SK-N-MC (cell line): ENCODE results near the gene DAPK1.
A peak's percentile ranks its signal among the peaks of the same experiment; 100 is the strongest.

Source experiments
- DNase-seq: peaks from one replicate; pipeline ENCODE4 v3.0.0-alpha.2; 2011; ENCODE audit warnings: low read depth, low spot score
- H3K27ac ChIP-seq: fragments of 200-600 bp; sonication (generic); 2 replicates; pipeline ENCODE4 v1.5.1; 2016; ENCODE audit warnings: mixed run types
- H3K36me3 ChIP-seq: fragments of 200-600 bp; sonication (generic); 2 replicates; pipeline ENCODE4 v1.6.1; 2017; ENCODE audit warnings: antibody characterized with exemption, low read length, mixed read lengths; ENCODE audit not compliant: insufficient read depth
- H3K4me3 ChIP-seq: fragments of 200-600 bp; sonication (generic); 2 replicates; pipeline ENCODE4 v1.5.1; 2016
- H3K9ac ChIP-seq: fragments of 200-600 bp; sonication (generic); 2 replicates; pipeline ENCODE4 v1.8.0; 2017; ENCODE audit warnings: mixed run types, mixed read lengths; ENCODE audit not compliant: insufficient read length
- H3K9me3 ChIP-seq: fragments of 200-600 bp; sonication (generic); 2 replicates; pipeline ENCODE4 v1.6.1; 2017; ENCODE audit warnings: low read depth, mild to moderate bottlenecking, antibody characterized with exemption, low read length, moderate library complexity, mixed read lengths
- EZH2 ChIP-seq: fragments of 200-600 bp; sonication (generic); IDR thresholded peaks from one replicate; pipeline ENCODE4 v1.6.1; 2017; ENCODE audit warnings: antibody characterized with exemption
- FOXP2 ChIP-seq: optimal IDR thresholded peaks from 2 replicates; pipeline ENCODE3; 2011; ENCODE audit warnings: mild to moderate bottlenecking, moderate library complexity; ENCODE audit not compliant: insufficient read depth; ENCODE audit errors: extremely low read length, control extremely low read depth
- POLR2AphosphoS5 ChIP-seq: IDR thresholded peaks from 2 replicates; pipeline ENCODE4 v1.6.1; 2012; ENCODE audit warnings: mild to moderate bottlenecking, low read depth, low read length, borderline replicate concordance

The DAPK1 gene

GRCh38 chr9:87681271-87682061, 183.8 kb downstream of the DAPK1 start:
- H3K9ac ChIP-seq = no peak overlapping the region
- H3K27ac ChIP-seq = peak overlapping the region; percentile 54
- peaks cover 52% of the 10 kb centered on the region for H3K36me3 ChIP-seq
- DNase-seq = no peak
- H3K4me3 ChIP-seq = no peak overlapping the region
- TF ChIP-seq POLR2AphosphoS5 (no peak), FOXP2 (no peak), EZH2 (no peak)
- H3K9me3 ChIP-seq = no peaks in the 10 kb centered on the region

GRCh38 chr9:87682085-87682484, 184.4 kb downstream of the DAPK1 start:
- H3K4me3 ChIP-seq = no peak overlapping the region
- no peak for DNase-seq
- no peak overlapping the region for H3K9ac ChIP-seq
- H3K9me3 ChIP-seq = no peaks in the 10 kb centered on the region
- H3K36me3 ChIP-seq = peaks cover 59% of the 10 kb centered on the region
- peak overlapping the region; percentile 54; the same call in 1 of the 2 replicates for H3K27ac ChIP-seq
- TF ChIP-seq FOXP2 = no peak
- TF ChIP-seq EZH2 = no peak

GRCh38 chr9:87682618-87683017, 185.0 kb downstream of the DAPK1 start:
- Histone ChIP-seq H3K36me3 (peaks cover 64% of the 10 kb centered on the region), H3K27ac (no peak overlapping the region), H3K9me3 (no peaks in the 10 kb centered on the region), H3K4me3 (no peak overlapping the region), H3K9ac (no peak overlapping the region)
- TF ChIP-seq FOXP2 (no peak), POLR2AphosphoS5 (no peak)
- no peak for DNase-seq

GRCh38 chr9:87683751-87684626, 186.3 kb downstream of the DAPK1 start:
- H3K27ac ChIP-seq = no peak overlapping the region
- no peak overlapping the region for H3K4me3 ChIP-seq
- no peak overlapping the region for H3K9ac ChIP-seq
- peaks cover 77% of the 10 kb centered on the region for H3K36me3 ChIP-seq
- TF ChIP-seq FOXP2 = no peak
- TF ChIP-seq POLR2AphosphoS5 = no peak
- TF ChIP-seq EZH2 = no peak
- DNase-seq = no peak
- 0 out of 2 replicates have a peak, but pooled peaks cover 5% of the 10 kb centered on the region for H3K9me3 ChIP-seq

DNA sequence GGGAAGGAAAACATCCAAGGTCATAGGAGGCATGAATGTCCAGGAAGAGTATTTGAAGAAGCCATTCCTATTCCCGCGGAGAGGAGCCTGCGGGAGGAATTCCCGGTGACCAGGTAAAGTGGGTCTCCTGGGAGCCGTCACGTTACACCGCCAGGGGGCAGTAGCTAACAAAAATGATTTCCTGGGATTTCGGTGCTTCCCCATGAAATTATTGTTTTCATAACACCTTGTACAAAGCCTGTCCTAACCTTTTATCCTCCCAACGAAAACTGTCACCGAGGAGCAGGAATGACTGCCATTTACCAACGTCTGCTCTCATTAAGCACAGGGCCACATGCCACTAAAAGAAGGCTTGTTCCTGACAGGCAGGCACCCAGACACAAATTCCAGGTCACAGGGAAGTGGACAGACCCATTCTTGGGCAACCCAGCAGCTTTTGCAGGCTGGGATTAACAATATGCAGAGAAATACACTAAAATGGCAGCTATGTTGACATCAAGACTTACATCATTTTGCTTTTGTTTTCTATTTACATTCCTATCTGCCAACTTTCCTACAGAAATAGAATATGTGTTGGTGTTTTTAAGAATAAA, 187.1 kb downstream of the DAPK1 start:
- H3K36me3 ChIP-seq = peaks cover 84% of the 10 kb centered on the region
- H3K27ac ChIP-seq = no peak overlapping the region
- H3K9ac ChIP-seq = no peak overlapping the region
- H3K4me3 ChIP-seq = no peak overlapping the region
- DNase-seq = no peak
- no peak for TF ChIP-seq FOXP2
- no peak for TF ChIP-seq POLR2AphosphoS5
- TF ChIP-seq EZH2 = no peak
- H3K9me3 ChIP-seq = peaks cover 13% of the 10 kb centered on the region

DNA sequence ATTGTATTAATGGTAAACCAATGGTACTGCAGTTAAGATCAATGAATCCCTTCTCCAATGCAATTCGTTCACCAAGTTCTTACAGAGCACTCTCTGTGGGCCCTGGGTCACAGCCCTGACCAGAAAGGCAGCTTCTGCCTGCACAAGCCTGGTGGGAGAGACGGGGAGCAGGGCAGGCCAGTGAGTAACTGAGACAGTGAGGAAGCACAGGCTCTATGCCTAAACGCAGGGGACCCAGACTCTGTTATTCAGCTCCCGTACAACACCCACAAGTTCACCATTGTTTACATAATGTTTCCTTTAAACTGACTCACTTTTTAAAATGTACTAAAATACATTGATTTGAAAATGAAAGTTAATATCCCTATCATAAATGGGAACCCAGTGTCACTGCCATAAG, 187.8 kb downstream of the DAPK1 start:
- H3K36me3 ChIP-seq = peaks cover 89% of the 10 kb centered on the region
- H3K4me3 ChIP-seq = no peak overlapping the region
- H3K27ac ChIP-seq = 0 out of 2 replicates have a peak overlapping the region, but pooled peaks have one; percentile 56
- TF ChIP-seq EZH2 (no peak), POLR2AphosphoS5 (no peak), FOXP2 (no peak)
- H3K9me3 ChIP-seq = peaks cover 17% of the 10 kb centered on the region
- DNase-seq = no peak
- no peak overlapping the region for H3K9ac ChIP-seq

- no peak for DNase-seq
- H3K9me3 ChIP-seq = peaks cover 17% of the 10 kb centered on the region
- H3K27ac ChIP-seq = 0 out of 2 replicates have a peak overlapping the region, but pooled peaks have one; percentile 56
- no peak for TF ChIP-seq FOXP2
- TF ChIP-seq EZH2 = no peak
- TF ChIP-seq POLR2AphosphoS5 = no peak
- H3K4me3 ChIP-seq = no peak overlapping the region
- H3K9ac ChIP-seq = no peak overlapping the region
- H3K36me3 ChIP-seq = peaks cover 94% of the 10 kb centered on the region
Observed at GRCh38 chr9:87685871-87686519, 188.3 kb downstream of the DAPK1 start.

- H3K4me3 ChIP-seq = no peak overlapping the region
- H3K9me3 ChIP-seq = peaks cover 17% of the 10 kb centered on the region
- no peak for DNase-seq
- H3K27ac ChIP-seq = no peak overlapping the region
- H3K36me3 ChIP-seq = peaks cover 95% of the 10 kb centered on the region
- no peak overlapping the region for H3K9ac ChIP-seq
- TF ChIP-seq POLR2AphosphoS5 (no peak), EZH2 (no peak), FOXP2 (no peak)
Observed at GRCh38 chr9:87686520-87687090, 188.9 kb downstream of the DAPK1 start.
